Pericardium fibroblast (primary cell): Measurements from ENCODE around the gene ARHGEF18. TPM values are rescaled to one million over a fixed set of nuclear protein-coding genes. Genes with fewer than 3 reads are reported as not detected.

Experiments used
- total RNA-seq: library from RNA; depleted of rRNA; stranded (reverse); fragments of >200 nt; gene quantifications from 2 replicates; pipeline ENCODE4 v1.2.3, GENCODE V29; 2015

The ARHGEF18 gene
- 25.5 and 32.1 TPM in 2 replicates for total RNA-seq

DNA sequence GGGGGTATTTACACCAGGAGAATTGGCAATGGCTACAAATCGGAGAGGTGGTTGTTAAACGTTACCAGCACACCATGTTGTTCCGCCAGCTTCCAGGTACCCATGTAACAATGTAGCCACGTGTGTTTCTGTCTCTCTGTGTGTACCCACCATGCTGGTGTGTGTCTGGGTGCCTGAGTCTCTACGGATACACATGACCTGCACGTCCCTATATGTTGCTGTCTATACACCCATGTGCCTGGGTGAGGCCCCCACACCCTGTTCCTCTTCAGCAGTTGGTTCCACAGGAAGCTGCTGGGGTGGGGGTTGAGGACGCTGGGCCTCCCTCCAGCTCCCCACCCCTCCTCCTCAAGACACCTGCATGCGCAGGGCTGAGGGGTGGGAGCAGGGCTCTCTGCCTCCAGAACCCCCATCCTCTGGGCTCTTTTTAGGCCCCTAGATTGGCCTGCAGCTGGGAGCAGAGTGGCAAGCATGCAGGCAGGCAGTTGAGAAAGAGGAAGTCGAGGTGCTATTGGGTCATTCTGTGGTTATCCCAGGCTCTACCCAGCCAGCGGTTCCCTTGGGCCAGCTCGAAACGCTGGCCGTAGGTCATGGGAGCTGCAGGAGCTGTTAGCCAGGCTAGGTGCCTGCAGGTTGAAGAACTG lies at the start of gene ARHGEF18:
Gene ARHGEF18 (plus strand): TSS at position 351 of the 644 bp plus-strand sequence. CDS start 13,954 bp downstream, outside the sequence.

Other genes with a start within 250 kb of the ARHGEF18 start
- gene INSR, start 54.5 kb upstream of the ARHGEF18 start, total RNA-seq: 17.2 and 28.4 TPM in 2 replicates
- 1.6 and 4.0 TPM in 2 replicates for gene PEX11G, start 140.1 kb downstream of the ARHGEF18 start, total RNA-seq
- 75.0 and 103 TPM in 2 replicates for gene ZNF358, start 167.2 kb downstream of the ARHGEF18 start, total RNA-seq
- 5.3 and 10.5 TPM in 2 replicates for gene MCOLN1, start 173.7 kb downstream of the ARHGEF18 start, total RNA-seq
- 66.0 and 68.0 TPM in 2 replicates for gene PNPLA6, start 186.8 kb downstream of the ARHGEF18 start, total RNA-seq
- not detected in 2 replicates for gene CAMSAP3, start 246.9 kb downstream of the ARHGEF18 start, total RNA-seq